ENCODE measurements around the gene KIAA1671.

GRCh38 chr22:25172153-25172552, 219.6 kb downstream of the KIAA1671 start:
- TF ChIP-seq CTCF (IDR thresholded peaks at IDR 0.05): peak; percentile 31 to 64 (median 40)
- no peak for TF ChIP-seq POLR2A (IDR thresholded peaks at IDR 0.05)
